ENCODE results near the gene TBR1.

TBR1 gene

GRCh38 chr2:161420406-161421074, 4.4 kb downstream of the TBR1 start:
- H3F3A ChIP-seq (ENCODE audit: insufficient read depth, low read length), result no peaks in the 10 kb centered on the region
- H2AFZ ChIP-seq (ENCODE audit: low read length), result no peak overlapping the region
- no peaks in the 10 kb centered on the region for H3K27me3 ChIP-seq (ENCODE audit: insufficient read depth, low read length)
- no peaks in the 10 kb centered on the region for H3K9me3 ChIP-seq (ENCODE audit: low read length)
- no peaks in the 10 kb centered on the region for H3K9me2 ChIP-seq (ENCODE audit: low read depth, low read length)
- no peak overlapping the region for H3K27ac ChIP-seq (ENCODE audit: low read depth, low read length, poor library complexity, severe bottlenecking)
- no peaks in the 10 kb centered on the region for H3K36me3 ChIP-seq (ENCODE audit: insufficient read depth, low read length)
- peaks cover 6% of the 10 kb centered on the region for H3K4me1 ChIP-seq (ENCODE audit: insufficient read depth, low read length, severe bottlenecking)
- no peak overlapping the region for H3K4me3 ChIP-seq (ENCODE audit: low read depth, low read length, poor library complexity, severe bottlenecking)
- no peak overlapping the region for H3K9ac ChIP-seq (ENCODE audit: low read length)
- TF ChIP-seq EZH2 (IDR thresholded peaks at IDR 0.05; ENCODE audit: borderline replicate concordance, low read length), result no peak
- TF ChIP-seq CTCF (IDR thresholded peaks at IDR 0.05; ENCODE audit: low read length), result no peak
- H4K20me1 ChIP-seq (ENCODE audit: insufficient read depth, low read length), result no peaks in the 10 kb centered on the region
- no peak overlapping the region for H3K4me2 ChIP-seq (ENCODE audit: low read length)
- no peaks in the 10 kb centered on the region for H3K79me2 ChIP-seq (ENCODE audit: insufficient read depth, low read length)

GRCh38 chr2:161421686-161422085, 5.6 kb downstream of the TBR1 start:
- no peaks in the 10 kb centered on the region for H4K20me1 ChIP-seq (ENCODE audit: insufficient read depth, low read length)

GRCh38 chr2:161422816-161423403, 6.8 kb downstream of the TBR1 start:
- Histone ChIP-seq H3K9ac (ENCODE audit: low read length) (no peak overlapping the region), H3K9me3 (ENCODE audit: low read length) (no peaks in the 10 kb centered on the region), H4K20me1 (ENCODE audit: insufficient read depth, low read length) (no peaks in the 10 kb centered on the region), H3K36me3 (ENCODE audit: insufficient read depth, low read length) (no peaks in the 10 kb centered on the region), H3K4me3 (ENCODE audit: low read depth, low read length, poor library complexity, severe bottlenecking) (no peak overlapping the region), H3K9me2 (ENCODE audit: low read depth, low read length) (no peaks in the 10 kb centered on the region), H3K4me1 (ENCODE audit: insufficient read depth, low read length, severe bottlenecking) (peaks cover 2% of the 10 kb centered on the region), H2AFZ (ENCODE audit: low read length) (no peak overlapping the region), H3K79me2 (ENCODE audit: insufficient read depth, low read length) (no peaks in the 10 kb centered on the region), H3K27me3 (ENCODE audit: insufficient read depth, low read length) (no peaks in the 10 kb centered on the region), H3K27ac (ENCODE audit: low read depth, low read length, poor library complexity, severe bottlenecking) (no peak overlapping the region), H3F3A (ENCODE audit: insufficient read depth, low read length) (no peaks in the 10 kb centered on the region), H3K4me2 (ENCODE audit: low read length) (no peak overlapping the region)
- TF ChIP-seq CTCF (IDR thresholded peaks at IDR 0.05; ENCODE audit: low read length) (no peak), EZH2 (IDR thresholded peaks at IDR 0.05; ENCODE audit: borderline replicate concordance, low read length) (no peak)

More at GRCh38 chr2:161421686-161422085, 5.6 kb downstream of the TBR1 start:
- no peak for TF ChIP-seq CTCF (IDR thresholded peaks at IDR 0.05; ENCODE audit: low read length)
- TF ChIP-seq EZH2 (IDR thresholded peaks at IDR 0.05; ENCODE audit: borderline replicate concordance, low read length), result no peak
- Histone ChIP-seq H3K9me2 (ENCODE audit: low read depth, low read length) (no peaks in the 10 kb centered on the region), H3K4me3 (ENCODE audit: low read depth, low read length, poor library complexity, severe bottlenecking) (no peak overlapping the region), H3K4me1 (ENCODE audit: insufficient read depth, low read length, severe bottlenecking) (peaks cover 2% of the 10 kb centered on the region), H3F3A (ENCODE audit: insufficient read depth, low read length) (no peaks in the 10 kb centered on the region), H3K9me3 (ENCODE audit: low read length) (no peaks in the 10 kb centered on the region), H3K79me2 (ENCODE audit: insufficient read depth, low read length) (no peaks in the 10 kb centered on the region), H3K4me2 (ENCODE audit: low read length) (no peak overlapping the region), H3K9ac (ENCODE audit: low read length) (no peak overlapping the region), H2AFZ (ENCODE audit: low read length) (no peak overlapping the region), H3K27ac (ENCODE audit: low read depth, low read length, poor library complexity, severe bottlenecking) (no peak overlapping the region), H3K27me3 (ENCODE audit: insufficient read depth, low read length) (no peaks in the 10 kb centered on the region), H3K36me3 (ENCODE audit: insufficient read depth, low read length) (no peaks in the 10 kb centered on the region)
